Activated B cell treated with CpG ODN at 0.5 μM for 24 hours (primary cell): ENCODE data around the gene PRIMPOL. TPM values are rescaled to one million over a fixed set of nuclear protein-coding genes. Genes with fewer than 3 reads are reported as not detected.

Source experiments
- ATAC-seq: fragments of 200-7000 bp; cut with Tn5 transposase; one replicate; pipeline ENCODE4 v1.10.0; 2021; ENCODE audit warnings: low read depth, mild to moderate bottlenecking, moderate library complexity
- CTCF ChIA-PET: fragments of 350-600 bp; sonication (Branson Sonifier 250); formaldehyde crosslinking; loops from one replicate; lab custom pipeline; 2021; ENCODE audit warnings: antibody characterized with exemption; lab: Charles Lee
- POLR2A ChIA-PET: fragments of 350-600 bp; sonication (Branson Sonifier 250); formaldehyde crosslinking; loops from one replicate; lab custom pipeline; 2021; ENCODE audit warnings: antibody characterized with exemption; lab: Charles Lee
- DNase-seq: peaks from one replicate; pipeline ENCODE4 v3.0.0; 2022
- H3K27ac Mint-ChIP-seq: one replicate; pipeline ENCODE4 v1.8.0; 2020; ENCODE audit warnings: mixed read lengths
- H3K27me3 Mint-ChIP-seq: one replicate; pipeline ENCODE4 v1.8.0; 2021; ENCODE audit warnings: mixed read lengths
- H3K36me3 Mint-ChIP-seq: one replicate; pipeline ENCODE4 v1.8.0; 2021; ENCODE audit warnings: low read depth, mixed read lengths
- H3K4me1 Mint-ChIP-seq: one replicate; pipeline ENCODE4 v1.8.0; 2021; ENCODE audit warnings: mixed read lengths
- H3K4me3 Mint-ChIP-seq: one replicate; pipeline ENCODE4 v1.8.0; 2020; ENCODE audit warnings: mild to moderate bottlenecking, mixed read lengths
- H3K9me3 Mint-ChIP-seq: one replicate; pipeline ENCODE4 v1.8.0; 2020; ENCODE audit warnings: mixed read lengths
- intact Hi-C: fragments of 100-400 bp; cut with micrococcal nuclease; formaldehyde crosslinking; loops from one replicate; pipeline ENCODE4 v1.15.1; 2024
- total RNA-seq: library from RNA; stranded (reverse); gene quantifications from 2 replicates; pipeline ENCODE4 v1.2.3, GENCODE V29; 2022
- TF ChIP-seq, protein P1 (sequence below): fragments of 200-600 bp; IDR thresholded peaks from one replicate; pipeline ENCODE4 v1.8.0; 2022; ENCODE audit warnings: antibody characterized with exemption, mild to moderate bottlenecking

PRIMPOL gene
- total RNA-seq, 1 donor from 2014 or later: 11.6 TPM

GRCh38 chr4:184635381-184635780 is 14.2 kb upstream of the PRIMPOL start:
- intact Hi-C loops: no loop called here
- Mint-ChIP-seq H3K9me3 (no peaks in the 10 kb centered on the region), H3K36me3 (peaks cover 78% of the 10 kb centered on the region), H3K4me3 (no peak overlapping the region), H3K4me1 (peaks cover 10% of the 10 kb centered on the region), H3K27ac (no peak overlapping the region), H3K27me3 (no peaks in the 10 kb centered on the region)
- CTCF ChIA-PET: interaction anchor here (1.3 kb wide), 1 partner anchor 371 kb away, joined by 3 read pairs; no protein-coding TSS in a partner anchor
- POLR2A ChIA-PET: no interaction called here
- DNase-seq: no peak
- no peak for ATAC-seq
- TF ChIP-seq, protein P1, sequence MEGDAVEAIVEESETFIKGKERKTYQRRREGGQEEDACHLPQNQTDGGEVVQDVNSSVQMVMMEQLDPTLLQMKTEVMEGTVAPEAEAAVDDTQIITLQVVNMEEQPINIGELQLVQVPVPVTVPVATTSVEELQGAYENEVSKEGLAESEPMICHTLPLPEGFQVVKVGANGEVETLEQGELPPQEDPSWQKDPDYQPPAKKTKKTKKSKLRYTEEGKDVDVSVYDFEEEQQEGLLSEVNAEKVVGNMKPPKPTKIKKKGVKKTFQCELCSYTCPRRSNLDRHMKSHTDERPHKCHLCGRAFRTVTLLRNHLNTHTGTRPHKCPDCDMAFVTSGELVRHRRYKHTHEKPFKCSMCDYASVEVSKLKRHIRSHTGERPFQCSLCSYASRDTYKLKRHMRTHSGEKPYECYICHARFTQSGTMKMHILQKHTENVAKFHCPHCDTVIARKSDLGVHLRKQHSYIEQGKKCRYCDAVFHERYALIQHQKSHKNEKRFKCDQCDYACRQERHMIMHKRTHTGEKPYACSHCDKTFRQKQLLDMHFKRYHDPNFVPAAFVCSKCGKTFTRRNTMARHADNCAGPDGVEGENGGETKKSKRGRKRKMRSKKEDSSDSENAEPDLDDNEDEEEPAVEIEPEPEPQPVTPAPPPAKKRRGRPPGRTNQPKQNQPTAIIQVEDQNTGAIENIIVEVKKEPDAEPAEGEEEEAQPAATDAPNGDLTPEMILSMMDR: no peak

DNA sequence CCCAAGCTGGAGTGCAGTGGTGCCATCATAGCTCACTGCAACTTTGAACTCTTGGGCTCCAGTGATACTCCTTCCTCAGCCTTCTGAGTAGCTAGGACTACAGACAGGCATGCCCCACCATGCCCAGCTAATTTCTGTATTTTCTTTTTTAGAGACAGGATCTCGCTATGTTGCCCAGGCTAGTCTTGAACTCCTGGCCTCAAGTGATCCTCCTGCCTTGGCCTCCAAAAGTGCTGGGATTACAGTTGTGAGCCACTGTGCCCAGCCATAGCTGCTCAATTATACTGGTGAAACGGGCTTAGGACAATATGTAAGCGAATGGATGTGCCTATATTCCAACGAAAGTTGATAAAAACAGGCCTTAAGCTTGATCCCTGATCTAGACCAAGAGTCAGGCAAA is 13.4 kb upstream of the PRIMPOL start:
- DNase-seq (no peak), ATAC-seq (no peak)
- TF ChIP-seq, protein P1: no peak
- no peak overlapping the region for H3K4me3 Mint-ChIP-seq
- intact Hi-C loops: no loop called here
- CTCF ChIA-PET: interaction anchor here (1.0 to 1.3 kb wide), 2 partner anchors 372 to 384 kb away, joined by 3 to 4 read pairs; no protein-coding TSS in a partner anchor
- H3K36me3 Mint-ChIP-seq: peaks cover 75% of the 10 kb centered on the region
- H3K27me3 Mint-ChIP-seq: no peaks in the 10 kb centered on the region
- H3K9me3 Mint-ChIP-seq: no peaks in the 10 kb centered on the region
- peaks cover 14% of the 10 kb centered on the region for H3K4me1 Mint-ChIP-seq
- H3K27ac Mint-ChIP-seq: no peak overlapping the region
- POLR2A ChIA-PET: no interaction called here

- peaks cover 20% of the 10 kb centered on the region for H3K4me1 Mint-ChIP-seq
- intact Hi-C loops: no loop called here
- ATAC-seq (no peak), DNase-seq (no peak)
- no peaks in the 10 kb centered on the region for H3K9me3 Mint-ChIP-seq
- ChIA-PET POLR2A (no interaction called here), CTCF (interaction anchor here (1.0 kb wide), 1 partner anchor 385 kb away, joined by 4 read pairs; no protein-coding TSS in a partner anchor)
- H3K27ac Mint-ChIP-seq: no peak overlapping the region
- TF ChIP-seq, protein P1: no peak
- peaks cover 78% of the 10 kb centered on the region for H3K36me3 Mint-ChIP-seq
- H3K27me3 Mint-ChIP-seq: no peaks in the 10 kb centered on the region
- no peak overlapping the region for H3K4me3 Mint-ChIP-seq
Observed at GRCh38 chr4:184636897-184637296, 12.6 kb upstream of the PRIMPOL start.

DNA sequence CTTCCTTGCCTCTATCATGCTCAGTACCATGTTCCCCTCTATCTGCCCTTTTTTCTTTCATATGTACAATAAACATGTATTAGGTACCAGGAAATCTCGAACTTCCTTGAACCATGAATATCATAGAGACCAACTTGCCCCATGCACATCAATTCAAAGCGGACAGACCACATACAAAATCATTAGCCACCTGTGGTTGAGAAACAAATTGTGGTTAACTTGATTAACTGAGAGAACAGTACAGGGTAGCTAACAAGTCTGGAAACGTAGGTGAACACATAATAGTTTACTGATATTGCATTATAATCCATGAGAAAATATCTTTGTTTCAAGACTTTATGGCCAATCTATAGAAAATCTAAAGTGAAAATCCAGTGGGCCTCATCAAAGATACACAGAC is 8.5 kb upstream of the PRIMPOL start:
- H3K4me3 Mint-ChIP-seq: no peak overlapping the region
- CTCF ChIA-PET: no interaction called here
- TF ChIP-seq, protein P1: no peak

GRCh38 chr4:184641451-184641850 is 8.1 kb upstream of the PRIMPOL start:
- ChIA-PET CTCF (no interaction called here), POLR2A (no interaction called here)
- no peak overlapping the region for H3K27ac Mint-ChIP-seq
- no peak for DNase-seq
- H3K36me3 Mint-ChIP-seq: peaks cover 62% of the 10 kb centered on the region
- H3K4me3 Mint-ChIP-seq: no peak overlapping the region
- intact Hi-C loops: loop anchor here (10.0 kb wide), 1 partner anchor 953 kb away; no protein-coding TSS in a partner anchor
- H3K9me3 Mint-ChIP-seq: no peaks in the 10 kb centered on the region
- no peaks in the 10 kb centered on the region for H3K27me3 Mint-ChIP-seq
- no peak for ATAC-seq
- peaks cover 36% of the 10 kb centered on the region for H3K4me1 Mint-ChIP-seq
- TF ChIP-seq, protein P1: no peak

More for the DNA sequence above, 8.5 kb upstream of the PRIMPOL start:
- intact Hi-C loops: loop anchor here (10.0 kb wide), 1 partner anchor 954 kb away; no protein-coding TSS in a partner anchor
- no peak overlapping the region for H3K27ac Mint-ChIP-seq
- DNase-seq: no peak
- no peak for ATAC-seq
- no peaks in the 10 kb centered on the region for H3K27me3 Mint-ChIP-seq
- H3K4me1 Mint-ChIP-seq: peaks cover 31% of the 10 kb centered on the region
- no peaks in the 10 kb centered on the region for H3K9me3 Mint-ChIP-seq
- peaks cover 63% of the 10 kb centered on the region for H3K36me3 Mint-ChIP-seq
- POLR2A ChIA-PET: no interaction called here
